ENCODE results near the gene SOX18. TPM values are rescaled to one million over a fixed set of nuclear protein-coding genes. Genes with fewer than 3 reads are reported as not detected.

SOX18 gene
- total and polyA plus RNA-seq, 2 of the 13 experiments (the other 11 are each of a cell fraction or from before 2014, with no cell fraction given), result 1.6 to 1.9 TPM

DNA sequence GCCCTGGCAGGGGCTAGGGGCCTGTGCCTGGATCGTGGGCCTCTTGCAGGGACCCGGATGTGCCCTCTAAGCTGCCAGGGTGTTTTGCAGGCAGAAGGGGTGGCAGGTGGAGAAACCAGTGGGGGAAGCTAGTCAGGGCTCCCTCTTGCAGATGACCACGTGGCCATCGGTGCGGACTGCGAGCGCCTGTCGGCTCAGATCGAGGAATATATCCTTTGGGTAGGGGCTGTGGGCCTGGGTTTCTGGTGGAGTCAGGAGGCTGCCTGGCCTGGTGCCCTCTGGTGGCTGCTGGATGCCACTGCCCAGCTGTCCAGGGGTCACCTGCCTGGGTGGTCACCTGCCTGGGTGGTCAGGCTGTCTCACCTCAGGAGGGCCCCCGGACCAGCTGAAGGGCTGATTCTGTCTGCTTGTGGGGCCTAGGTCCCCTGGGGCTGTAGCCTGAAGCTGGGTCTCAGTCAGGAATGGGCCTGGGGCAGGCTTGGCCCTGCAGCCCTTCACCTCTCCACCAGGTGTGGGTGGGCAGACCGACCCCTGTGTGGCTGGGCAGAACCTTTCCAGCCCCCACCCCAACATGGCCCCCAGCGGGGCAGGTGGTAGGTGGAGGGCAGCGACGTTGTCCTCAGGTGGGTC, 20.3 kb upstream of the SOX18 start (continued):
- peak; percentile 87; the same call in 1 of the 2 replicates for TF ChIP-seq ZNF333 (CRISPR knock-in tag; IDR thresholded peaks at IDR 0.05; ENCODE audit: borderline replicate concordance)
- TF ChIP-seq KDM6A (CRISPR knock-in tag; IDR thresholded peaks at IDR 0.05; ENCODE audit: low read depth), result no peak
- TF ChIP-seq, protein P1, sequence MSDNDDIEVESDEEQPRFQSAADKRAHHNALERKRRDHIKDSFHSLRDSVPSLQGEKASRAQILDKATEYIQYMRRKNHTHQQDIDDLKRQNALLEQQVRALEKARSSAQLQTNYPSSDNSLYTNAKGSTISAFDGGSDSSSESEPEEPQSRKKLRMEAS (IDR thresholded peaks at IDR 0.05), result peak; percentile 74

DNA sequence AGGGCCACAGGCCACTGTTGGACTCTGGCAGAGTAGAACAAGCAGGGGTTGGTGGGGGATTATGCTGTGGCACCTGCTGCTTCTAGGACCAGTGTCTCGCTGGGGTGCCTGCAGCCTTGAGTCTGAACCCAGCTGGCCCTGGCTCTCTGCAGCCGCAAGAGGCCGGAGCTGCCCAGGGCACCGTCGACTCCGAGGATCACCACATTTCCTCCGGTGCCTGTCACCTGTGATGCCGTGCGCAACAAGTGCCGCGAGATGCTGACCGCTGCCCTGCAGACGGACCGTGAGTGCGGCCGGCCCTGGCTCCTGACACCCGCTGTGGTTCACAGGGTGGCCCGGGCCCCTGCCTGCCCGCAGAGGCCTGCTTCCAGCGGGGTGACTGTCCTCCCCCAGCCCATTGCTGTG, 19.8 kb upstream of the SOX18 start:
- Histone ChIP-seq H3K27ac (ENCODE audit: extremely low read length, insufficient read depth, low read length) (no peak overlapping the region), H3K4me1 (ENCODE audit: insufficient read depth, low read length) (peaks cover 43% of the 10 kb centered on the region), H3K4me3 (replicated peaks in 1 of 3; ENCODE audit: insufficient read depth in 1 of 3, low read depth in 2 of 3, low read length in 3 of 3) (peak overlapping the region in 1 of 3 experiments; percentile 11; a peak in 1 of 6 replicates), H3K4me2 (ENCODE audit: low read depth, low read length) (0 out of 2 replicates have a peak overlapping the region, but pooled peaks have one; percentile 48), H3K36me3 (replicated peaks in 1 of 2; ENCODE audit: control insufficient read depth in 1 of 2, insufficient read depth in 2 of 2, low read length in 2 of 2) (no peaks in the 10 kb centered on the region), H3K27me3 (ENCODE audit: control insufficient read depth in 1 of 2, insufficient read depth in 2 of 2, low read length in 2 of 2) (peaks cover 3 to 11% of the 10 kb centered on the region in 2 experiments; a peak in 2 of 5 replicates), H2AFZ (ENCODE audit: low read length) (no peak overlapping the region), H3K79me2 (ENCODE audit: insufficient read depth, low read length) (no peaks in the 10 kb centered on the region), H4K20me1 (ENCODE audit: insufficient read depth, low read length) (no peaks in the 10 kb centered on the region; the same call in 1 of the 2 replicates), H3K9ac (ENCODE audit: insufficient read depth, low read depth, low read length) (no peak overlapping the region), H3K9me3 (ENCODE audit: low read length) (no peaks in the 10 kb centered on the region)
- DNase-seq (ENCODE audit: low spot score), result no peak
- ChIA-PET POLR2A (interaction anchor here (1.0 to 1.9 kb wide), 3 partner anchors 15 to 89 kb away, joined by 3 to 8 read pairs (median 3); partner anchors contain the start of gene PRPF6), CTCF (ENCODE audit: low intra/inter-chr PET ratio, low total read pairs) (interaction anchor here (1.1 to 1.6 kb wide), 5 partner anchors 15 to 531 kb away, joined by 3 to 13 read pairs (median 4); partner anchors contain the start of gene PTK6)
- no peak for FAIRE-seq
- no TSS peak for BruUV-seq (replicated peaks)
- ATAC-seq, result no peak
- in situ Hi-C loops (cut with HindIII; ENCODE audit: extremely low pct_ligation_motif_present, low pct_unique_long_range_greater_than_20kb), result no loop called here
- intact Hi-C loops (cut with micrococcal nuclease; ENCODE audit: unreplicated experiment), result loop anchor here (2.0 kb wide), 1 partner anchor 14 kb away; no protein-coding TSS in a partner anchor
- 68% methylated on average over 19 of the region's 20 CpGs for WGBS (ENCODE audit: low lambda C conversion rate)
- TF ChIP-seq, protein P2, sequence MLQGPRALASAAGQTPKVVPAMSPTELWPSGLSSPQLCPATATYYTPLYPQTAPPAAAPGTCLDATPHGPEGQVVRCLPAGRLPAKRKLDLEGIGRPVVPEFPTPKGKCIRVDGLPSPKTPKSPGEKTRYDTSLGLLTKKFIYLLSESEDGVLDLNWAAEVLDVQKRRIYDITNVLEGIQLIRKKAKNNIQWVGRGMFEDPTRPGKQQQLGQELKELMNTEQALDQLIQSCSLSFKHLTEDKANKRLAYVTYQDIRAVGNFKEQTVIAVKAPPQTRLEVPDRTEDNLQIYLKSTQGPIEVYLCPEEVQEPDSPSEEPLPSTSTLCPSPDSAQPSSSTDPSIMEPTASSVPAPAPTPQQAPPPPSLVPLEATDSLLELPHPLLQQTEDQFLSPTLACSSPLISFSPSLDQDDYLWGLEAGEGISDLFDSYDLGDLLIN (CRISPR knock-in tag; IDR thresholded peaks at IDR 0.05; ENCODE audit: borderline replicate concordance), result 0 out of 2 replicates have a peak, but pooled peaks have one; percentile 22
- no peak for TF ChIP-seq HCFC1 (IDR thresholded peaks at IDR 0.05; ENCODE audit: low read depth, low read length)
- TF ChIP-seq ZNF547 (CRISPR knock-in tag; IDR thresholded peaks at IDR 0.05), result 0 out of 2 replicates have a peak, but pooled peaks have one; percentile 2
- TF ChIP-seq, protein P3, sequence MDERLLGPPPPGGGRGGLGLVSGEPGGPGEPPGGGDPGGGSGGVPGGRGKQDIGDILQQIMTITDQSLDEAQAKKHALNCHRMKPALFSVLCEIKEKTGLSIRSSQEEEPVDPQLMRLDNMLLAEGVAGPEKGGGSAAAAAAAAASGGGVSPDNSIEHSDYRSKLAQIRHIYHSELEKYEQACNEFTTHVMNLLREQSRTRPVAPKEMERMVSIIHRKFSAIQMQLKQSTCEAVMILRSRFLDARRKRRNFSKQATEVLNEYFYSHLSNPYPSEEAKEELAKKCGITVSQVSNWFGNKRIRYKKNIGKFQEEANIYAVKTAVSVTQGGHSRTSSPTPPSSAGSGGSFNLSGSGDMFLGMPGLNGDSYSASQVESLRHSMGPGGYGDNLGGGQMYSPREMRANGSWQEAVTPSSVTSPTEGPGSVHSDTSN (CRISPR knock-in tag; IDR thresholded peaks at IDR 0.05), result peak; percentile 19; the same call in 1 of the 2 replicates
- TF ChIP-seq, protein P4, sequence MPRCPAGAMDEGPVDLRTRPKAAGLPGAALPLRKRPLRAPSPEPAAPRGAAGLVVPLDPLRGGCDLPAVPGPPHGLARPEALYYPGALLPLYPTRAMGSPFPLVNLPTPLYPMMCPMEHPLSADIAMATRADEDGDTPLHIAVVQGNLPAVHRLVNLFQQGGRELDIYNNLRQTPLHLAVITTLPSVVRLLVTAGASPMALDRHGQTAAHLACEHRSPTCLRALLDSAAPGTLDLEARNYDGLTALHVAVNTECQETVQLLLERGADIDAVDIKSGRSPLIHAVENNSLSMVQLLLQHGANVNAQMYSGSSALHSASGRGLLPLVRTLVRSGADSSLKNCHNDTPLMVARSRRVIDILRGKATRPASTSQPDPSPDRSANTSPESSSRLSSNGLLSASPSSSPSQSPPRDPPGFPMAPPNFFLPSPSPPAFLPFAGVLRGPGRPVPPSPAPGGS (CRISPR knock-in tag; IDR thresholded peaks at IDR 0.05), result peak; percentile 15; the same call in 1 of the 2 replicates
- TF ChIP-seq, protein P5, sequence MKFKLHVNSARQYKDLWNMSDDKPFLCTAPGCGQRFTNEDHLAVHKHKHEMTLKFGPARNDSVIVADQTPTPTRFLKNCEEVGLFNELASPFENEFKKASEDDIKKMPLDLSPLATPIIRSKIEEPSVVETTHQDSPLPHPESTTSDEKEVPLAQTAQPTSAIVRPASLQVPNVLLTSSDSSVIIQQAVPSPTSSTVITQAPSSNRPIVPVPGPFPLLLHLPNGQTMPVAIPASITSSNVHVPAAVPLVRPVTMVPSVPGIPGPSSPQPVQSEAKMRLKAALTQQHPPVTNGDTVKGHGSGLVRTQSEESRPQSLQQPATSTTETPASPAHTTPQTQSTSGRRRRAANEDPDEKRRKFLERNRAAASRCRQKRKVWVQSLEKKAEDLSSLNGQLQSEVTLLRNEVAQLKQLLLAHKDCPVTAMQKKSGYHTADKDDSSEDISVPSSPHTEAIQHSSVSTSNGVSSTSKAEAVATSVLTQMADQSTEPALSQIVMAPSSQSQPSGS (CRISPR knock-in tag; IDR thresholded peaks at IDR 0.05), result no peak
- no peak for TF ChIP-seq MYC (CRISPR knock-in tag; IDR thresholded peaks at IDR 0.05; ENCODE audit: borderline replicate concordance)
- 0 out of 2 replicates have a peak, but pooled peaks have one; percentile 5 for TF ChIP-seq ZNF674 (CRISPR knock-in tag; IDR thresholded peaks at IDR 0.05; ENCODE audit: low read depth)
- peak; percentile 30; the same call in 1 of the 2 replicates for TF ChIP-seq GABPB1 (CRISPR knock-in tag; IDR thresholded peaks at IDR 0.05)
- TF ChIP-seq, protein P6, sequence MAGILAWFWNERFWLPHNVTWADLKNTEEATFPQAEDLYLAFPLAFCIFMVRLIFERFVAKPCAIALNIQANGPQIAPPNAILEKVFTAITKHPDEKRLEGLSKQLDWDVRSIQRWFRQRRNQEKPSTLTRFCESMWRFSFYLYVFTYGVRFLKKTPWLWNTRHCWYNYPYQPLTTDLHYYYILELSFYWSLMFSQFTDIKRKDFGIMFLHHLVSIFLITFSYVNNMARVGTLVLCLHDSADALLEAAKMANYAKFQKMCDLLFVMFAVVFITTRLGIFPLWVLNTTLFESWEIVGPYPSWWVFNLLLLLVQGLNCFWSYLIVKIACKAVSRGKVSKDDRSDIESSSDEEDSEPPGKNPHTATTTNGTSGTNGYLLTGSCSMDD (CRISPR knock-in tag; IDR thresholded peaks at IDR 0.05), result peak; percentile 67; the same call in 1 of the 2 replicates
- no peak for TF ChIP-seq FOXC1 (CRISPR knock-in tag; IDR thresholded peaks at IDR 0.05; ENCODE audit: borderline replicate concordance)
- TF ChIP-seq NFYB (CRISPR knock-in tag; IDR thresholded peaks at IDR 0.05), result no peak

Data from HepG2 (cell line).